NCI-H1694 treated with DMSO at 0.1 percent for 48 hours (cell line): ENCODE data around the gene TMEM222.
"Not testable (repeated sequence)": the region's sequence is repeated elsewhere in the genome, so short reads cannot be mapped to it uniquely, and the experiment has no call there.

ENCODE experiments used
- DNase-seq: peaks from one replicate; lab custom pipeline; 2025; lab: John Stamatoyannopoulos, UW

Gene TMEM222, protein sequence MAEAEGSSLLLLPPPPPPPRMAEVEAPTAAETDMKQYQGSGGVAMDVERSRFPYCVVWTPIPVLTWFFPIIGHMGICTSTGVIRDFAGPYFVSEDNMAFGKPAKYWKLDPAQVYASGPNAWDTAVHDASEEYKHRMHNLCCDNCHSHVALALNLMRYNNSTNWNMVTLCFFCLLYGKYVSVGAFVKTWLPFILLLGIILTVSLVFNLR

DNA sequence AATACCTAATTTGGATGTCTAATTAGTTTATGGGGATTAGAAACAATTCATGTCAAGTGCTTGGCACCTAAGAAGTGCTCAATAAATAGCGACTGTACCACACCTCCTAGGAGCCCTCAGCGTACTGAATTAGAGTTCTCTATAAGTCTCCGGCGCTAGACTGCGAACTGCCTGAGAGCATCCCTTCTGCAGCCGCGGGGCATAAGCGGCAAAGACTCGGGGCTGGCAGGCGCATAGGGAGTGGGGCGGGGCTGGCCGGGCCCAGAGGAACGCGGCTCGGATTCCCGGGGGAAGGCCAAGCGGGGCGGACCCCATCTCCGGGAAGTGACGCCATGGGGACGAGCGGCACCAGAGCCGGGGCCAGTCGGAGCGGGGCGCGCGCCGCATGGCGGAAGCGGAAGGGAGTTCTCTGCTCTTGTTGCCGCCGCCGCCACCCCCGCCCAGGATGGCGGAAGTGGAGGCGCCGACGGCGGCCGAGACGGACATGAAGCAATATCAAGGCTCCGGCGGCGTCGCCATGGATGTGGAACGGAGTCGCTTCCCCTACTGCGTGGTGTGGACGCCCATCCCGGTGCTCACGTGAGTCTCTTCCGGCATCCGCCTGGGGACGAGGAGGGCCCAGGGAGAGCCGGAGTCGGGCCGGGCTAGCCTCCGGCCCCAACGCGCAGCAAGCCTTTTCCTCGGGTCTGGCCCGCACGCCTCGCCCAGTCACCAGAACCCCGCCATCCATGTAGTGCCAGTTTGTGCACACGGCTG lies at the start of gene TMEM222:
Gene TMEM222, plus strand, starts transcription at position 351 of the 756 bp plus-strand sequence. Its CDS starts 35 bp downstream, at position 386.
- peak; percentile 84 for DNase-seq

DNA sequence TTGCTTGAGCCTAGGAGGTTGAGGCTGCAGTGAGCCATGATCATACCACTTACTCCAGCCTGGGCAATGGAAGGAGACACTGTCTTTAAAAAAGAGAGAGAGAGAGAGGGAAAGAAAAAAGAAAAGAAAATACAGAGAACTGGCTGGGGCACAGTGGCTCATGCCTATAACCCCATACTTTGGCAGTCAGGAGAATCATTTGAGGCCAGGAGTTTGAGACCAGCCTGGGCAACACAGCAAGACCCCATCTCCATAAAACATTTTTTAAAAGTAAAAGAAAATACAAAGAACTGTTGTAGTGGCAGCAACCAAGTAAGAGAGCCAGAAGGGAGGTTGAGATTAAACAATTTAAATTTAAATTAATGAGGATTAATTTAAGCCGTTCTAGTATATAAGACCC lies 47.8 kb upstream of the TMEM222 start:
- no peak for DNase-seq

DNA sequence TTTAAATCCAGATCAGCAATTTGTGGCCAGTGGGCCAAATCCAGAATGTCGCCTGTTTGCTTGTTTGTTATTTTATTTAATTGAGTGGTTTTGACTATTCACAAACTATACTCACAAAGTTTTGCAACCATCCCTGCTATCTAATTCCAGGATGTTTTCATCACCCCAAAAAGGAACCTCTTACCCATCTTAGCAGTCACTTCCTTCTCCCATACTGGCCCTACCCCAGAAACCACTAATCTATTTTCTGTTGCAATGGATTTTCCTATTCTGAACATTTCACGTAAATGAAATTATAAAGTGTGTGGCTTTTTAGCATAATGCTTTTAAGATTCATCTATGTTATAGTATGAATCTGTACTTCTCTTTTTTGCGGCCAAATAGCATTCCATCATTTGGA lies 46.3 kb upstream of the TMEM222 start:
- DNase-seq = no peak

DNA sequence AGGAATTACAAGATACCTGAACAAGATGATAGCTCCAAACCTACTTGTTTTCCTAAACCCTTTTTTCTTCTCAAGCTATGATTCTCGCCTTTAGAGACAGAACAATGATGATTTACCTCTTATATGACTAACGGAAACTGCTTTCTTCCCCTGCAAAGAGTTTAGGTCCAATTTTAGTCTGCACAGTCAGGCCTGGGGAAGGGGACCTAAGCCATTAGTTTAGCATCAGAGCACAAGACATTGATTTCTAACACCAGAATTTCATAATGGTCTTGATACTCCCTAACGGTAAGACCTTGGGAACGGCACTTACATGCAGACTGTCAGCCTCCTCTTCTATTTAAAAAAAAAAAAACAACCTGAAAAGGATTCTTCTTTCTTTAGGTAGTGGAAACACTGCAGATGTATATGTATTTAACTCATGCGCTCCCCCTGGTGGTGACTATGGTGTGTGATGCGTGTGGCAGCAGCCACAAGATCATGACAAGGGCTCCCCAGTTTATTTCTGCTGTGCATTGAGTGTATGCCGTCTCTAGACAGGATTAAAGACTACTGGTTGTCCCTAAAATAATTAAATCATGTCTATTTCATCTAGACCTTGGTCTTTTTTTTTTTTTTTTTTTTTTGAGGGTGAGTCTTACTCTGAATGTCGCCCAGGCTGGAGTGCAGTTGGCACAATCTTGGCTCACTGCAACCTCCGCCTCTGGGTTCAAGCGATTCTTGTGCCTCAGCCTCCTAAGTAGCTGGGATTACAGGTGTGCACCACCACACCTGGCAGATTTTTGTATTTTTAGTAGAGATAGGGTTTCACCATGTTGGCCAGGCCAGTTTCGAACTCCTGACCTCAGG lies 37.3 kb upstream of the TMEM222 start:
- DNase-seq = peak; percentile 65

DNA sequence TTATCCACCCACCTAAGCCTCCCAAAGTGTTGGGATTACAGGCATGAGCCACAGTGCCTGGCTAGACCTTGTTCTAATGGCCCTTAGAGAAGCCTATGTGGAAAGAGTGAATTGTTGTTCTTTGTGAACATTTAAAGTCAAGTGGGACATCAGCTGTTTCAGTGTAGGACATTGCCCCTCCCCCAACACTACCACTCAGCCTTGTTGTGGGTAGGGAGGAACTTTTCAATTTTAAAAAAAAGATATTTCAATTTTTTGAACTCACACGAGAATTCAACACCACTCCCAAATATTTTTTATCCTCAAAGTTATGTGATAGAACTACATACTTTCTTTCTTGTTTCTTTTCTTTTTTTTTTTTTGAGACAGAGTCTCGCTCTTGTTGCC lies 36.7 kb upstream of the TMEM222 start:
- no peak for DNase-seq

DNA sequence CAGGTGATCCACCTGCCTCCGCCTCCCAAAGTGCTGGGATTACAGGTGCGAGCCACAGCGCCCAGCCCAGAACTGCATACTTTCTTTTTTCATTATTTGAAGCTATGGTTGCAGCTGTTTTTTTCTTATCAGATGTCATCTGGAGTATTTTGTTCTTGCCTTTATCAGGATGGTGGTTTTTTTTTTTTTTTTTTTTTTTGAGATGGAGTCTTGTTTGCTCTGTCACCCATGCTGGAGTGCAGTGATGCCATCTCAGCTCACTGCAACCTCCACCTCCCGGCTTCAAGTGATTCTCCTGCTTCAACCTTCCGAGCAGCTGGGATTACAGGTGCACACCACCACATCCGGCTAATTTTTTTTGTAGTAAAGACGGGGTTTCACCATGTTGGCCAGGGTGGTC lies 36.1 kb upstream of the TMEM222 start:
- not testable (repeated sequence) for DNase-seq

DNA sequence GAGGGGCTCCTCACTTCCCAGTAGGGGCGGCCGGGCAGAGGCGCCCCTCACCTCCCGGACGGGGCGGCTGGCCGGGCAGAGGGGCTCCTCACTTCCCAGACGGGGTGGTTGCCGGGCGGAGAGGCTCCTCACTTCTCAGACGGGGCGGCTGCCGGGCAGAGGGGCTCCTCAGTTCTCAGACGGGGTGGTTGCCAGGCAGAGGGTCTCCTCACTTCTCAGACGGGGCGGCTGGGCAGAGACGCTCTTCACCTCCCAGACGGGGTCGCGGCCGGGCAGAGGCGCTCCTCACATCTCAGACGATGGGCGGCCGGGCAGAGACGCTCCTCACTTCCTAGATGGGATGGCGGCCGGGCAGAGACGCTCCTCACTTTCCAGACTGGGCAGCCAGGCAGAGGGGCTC lies 32.8 kb upstream of the TMEM222 start:
- DNase-seq = not testable (repeated sequence)

DNA sequence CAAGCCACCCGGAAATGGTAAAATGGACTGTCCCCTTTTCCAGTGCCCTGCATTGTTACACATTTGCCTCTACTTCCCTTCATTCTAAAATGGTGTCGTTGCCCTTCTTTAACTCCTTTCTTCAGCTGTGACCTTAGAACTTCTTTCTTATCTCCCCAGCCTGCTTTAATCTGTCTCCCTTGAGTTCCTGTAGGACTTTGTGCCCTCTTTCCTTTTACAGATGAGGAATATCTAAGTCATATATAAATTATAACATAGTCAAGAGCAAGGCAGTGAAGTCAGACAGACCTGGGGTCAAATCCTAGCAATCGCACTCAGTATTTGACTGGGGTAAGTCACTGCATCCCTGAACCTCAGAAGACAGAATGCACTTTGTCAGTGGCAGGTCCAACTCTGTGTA lies 31.4 kb upstream of the TMEM222 start:
- DNase-seq = no peak

DNA sequence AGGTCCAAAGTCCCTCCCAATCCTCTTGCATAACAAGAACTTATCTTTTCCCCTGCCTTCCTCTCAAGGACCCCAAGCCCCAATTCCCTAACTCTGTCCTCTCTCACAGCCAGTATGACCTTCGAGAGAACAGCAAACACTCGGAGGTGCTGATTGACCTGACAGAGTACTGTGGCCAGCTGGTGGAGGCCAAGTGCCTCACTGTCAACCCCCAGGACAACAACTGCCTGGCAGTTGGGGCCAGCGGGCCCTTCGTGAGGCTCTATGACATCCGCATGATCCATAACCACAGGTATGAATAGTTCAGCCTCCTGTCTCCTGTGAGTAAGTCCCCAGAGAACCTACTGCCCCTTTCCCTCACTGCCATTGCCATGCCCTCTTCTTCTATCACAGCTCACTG lies 29.9 kb upstream of the TMEM222 start:
- no peak for DNase-seq

DNA sequence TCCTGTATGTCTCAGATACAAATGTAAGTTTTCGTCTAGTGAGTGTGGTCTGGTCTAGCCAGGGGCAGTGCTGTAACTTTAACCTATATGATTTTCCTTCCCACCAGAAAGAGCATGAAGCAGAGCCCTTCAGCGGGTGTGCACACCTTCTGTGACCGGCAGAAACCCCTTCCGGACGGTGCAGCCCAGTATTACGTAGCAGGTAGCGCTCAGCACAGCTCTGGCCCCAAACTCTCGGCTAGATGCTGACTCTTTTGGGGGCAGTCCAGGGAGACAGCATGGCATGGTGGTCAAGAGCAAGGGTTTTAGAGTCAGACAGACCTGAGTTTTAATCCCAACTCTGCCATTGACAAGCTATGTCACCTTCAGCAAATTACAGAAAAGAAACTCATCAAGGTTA lies 28.0 kb upstream of the TMEM222 start:
- no peak for DNase-seq

DNA sequence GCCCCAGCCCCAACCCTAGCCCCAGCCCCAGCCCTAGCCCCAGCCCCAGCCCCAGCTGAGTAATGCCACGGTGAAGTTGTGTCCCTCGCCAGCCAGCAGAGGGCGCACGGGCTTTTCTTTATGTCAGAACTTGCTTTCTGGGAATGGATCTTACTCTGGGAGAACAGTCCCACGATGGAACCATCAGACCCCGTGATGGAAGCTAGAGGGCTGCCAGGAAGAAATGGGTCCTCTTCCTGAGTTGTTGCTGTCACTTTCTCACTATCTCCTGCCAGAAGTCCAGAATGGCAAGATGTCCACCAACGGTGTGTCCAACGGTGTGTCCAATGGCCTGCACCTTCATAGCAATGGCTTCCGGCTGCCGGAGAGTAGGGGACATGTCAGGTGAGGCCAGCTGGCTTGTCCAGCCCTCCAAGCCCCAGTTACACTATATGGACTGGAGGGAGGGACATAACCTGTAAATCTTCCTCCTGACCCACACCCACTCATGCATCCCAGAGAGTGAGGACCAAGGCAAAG lies 25.1 kb upstream of the TMEM222 start:
- DNase-seq = peak; percentile 32

DNA sequence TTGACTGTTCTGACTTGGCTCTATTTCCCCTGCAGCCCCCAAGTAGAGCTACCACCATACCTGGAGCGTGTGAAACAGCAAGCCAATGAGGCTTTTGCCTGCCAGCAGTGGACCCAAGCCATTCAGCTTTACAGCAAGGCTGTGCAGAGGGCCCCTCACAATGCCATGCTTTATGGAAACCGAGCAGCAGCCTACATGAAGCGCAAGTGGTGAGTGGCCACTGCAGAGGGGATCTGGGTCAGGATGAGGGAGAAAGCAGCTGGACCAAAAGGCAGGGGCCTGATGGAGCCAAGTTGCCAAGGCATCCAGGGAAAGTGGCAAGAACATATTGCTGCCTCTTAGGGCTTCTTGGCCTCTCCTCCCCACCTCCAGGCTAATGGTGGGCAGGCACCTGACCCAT lies 24.1 kb upstream of the TMEM222 start:
- no peak for DNase-seq

DNA sequence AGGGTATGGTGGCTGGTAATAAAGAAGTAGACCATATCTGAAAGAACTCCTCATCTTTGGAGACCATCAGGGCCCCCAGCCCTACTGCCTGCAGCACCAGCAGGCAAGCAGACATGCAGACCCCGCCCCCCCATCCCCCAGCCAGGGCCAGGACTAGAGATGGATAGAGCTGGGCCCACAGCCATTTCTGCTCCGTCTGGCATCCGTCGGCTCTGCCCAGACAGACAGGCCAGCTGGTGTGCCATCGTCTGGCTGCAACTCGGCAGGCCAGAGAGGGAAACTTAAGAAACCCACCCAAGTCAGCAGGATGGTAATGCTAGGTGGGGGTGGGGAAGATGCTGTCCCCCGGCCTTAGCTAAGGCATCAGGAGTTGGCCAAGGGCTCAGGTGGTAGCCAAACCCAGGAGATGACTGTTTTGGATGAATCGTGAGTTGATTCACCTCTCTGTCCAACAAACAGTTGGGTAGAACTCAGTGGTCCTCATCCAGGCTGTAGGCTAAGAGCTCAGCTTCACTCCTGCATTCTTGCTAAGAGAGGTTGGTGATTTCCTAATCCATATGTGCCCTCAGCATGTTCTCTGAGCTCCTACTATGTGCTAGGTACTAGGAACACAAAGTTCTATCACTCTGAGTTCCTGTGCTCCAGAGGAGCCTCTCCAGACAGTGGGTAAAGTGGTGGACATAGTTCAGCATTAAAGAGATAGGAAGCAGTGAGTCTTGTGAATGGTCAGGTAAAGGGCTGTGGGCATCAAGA lies 23.2 kb upstream of the TMEM222 start:
- DNase-seq = peak; percentile 46

DNA sequence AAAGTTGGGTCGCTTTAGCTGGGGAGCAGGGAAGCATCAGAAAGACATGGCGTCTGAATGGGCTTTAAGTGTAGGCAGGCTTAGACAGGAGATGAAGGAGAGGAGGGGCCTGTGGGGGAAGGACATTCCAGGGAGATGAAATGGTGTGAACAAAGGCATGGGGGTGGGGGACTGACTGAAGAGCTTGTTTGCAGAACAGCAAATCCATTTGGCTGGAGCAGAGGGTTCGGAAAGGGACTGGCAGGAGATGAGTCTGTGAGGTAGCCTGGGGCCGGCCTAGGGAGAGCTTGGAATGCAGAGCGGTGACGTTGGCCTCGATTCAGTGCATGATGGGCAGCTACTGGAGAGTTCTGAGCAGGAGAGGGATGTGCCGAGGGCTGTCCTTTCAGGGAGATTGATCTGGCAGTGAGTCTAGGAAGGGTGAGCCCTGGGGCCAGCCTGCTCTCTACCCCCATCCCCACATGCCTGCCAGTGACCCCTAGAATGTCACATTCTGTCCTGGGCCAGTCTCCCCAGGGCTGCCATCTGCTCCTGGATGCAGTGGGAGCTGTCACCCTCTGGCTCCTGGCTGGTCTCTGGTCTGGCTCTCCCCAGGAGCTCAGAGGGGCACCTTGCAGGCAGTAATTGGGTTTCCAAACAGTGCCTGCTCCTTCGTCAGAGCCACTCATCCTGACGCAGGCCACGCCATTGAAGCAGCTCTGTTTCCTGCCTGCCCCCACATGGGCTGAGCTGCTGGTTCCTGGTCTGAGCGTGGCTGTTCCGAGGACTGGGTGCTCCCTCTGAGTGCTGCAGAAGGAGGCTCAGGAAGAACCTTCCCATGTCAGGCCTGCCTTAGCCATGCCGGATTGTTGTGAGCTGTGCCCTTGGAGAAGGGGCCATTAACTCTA lies 22.3 kb upstream of the TMEM222 start:
- DNase-seq = no peak

DNA sequence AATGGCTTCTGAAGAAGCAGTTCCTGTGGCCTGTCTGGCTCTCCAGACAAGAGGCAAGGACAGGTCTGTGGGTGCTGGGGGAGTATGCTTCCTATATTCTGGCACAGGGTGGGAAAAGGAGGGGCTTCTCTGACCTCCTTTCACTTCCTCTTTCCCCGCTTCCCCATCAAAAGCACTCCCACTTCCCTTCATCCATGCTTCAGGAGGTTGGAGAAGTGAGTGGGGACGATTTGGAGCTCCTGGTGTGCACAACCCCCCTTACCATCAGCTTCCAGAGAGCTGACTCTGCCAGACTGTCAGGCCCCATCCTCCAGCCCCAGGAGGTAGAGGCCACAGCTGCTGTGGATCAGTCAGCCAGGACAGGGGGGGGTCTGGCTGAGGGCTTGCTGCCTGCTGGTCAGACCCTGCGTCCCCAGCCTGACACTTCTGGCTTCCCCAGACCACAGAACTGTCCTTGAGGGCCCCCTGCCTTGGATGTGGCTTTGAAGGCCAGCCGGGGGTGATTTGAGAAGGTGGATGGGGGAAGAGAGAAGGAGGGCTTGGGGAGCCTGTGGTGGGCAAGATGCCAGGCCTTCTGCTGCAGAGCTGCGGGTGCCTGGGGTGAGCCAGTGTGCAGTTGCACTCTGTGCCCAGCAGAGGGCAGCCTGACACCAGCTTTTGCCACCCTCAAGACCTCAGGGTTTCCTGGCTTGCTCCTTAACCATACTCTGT lies 21.5 kb upstream of the TMEM222 start:
- DNase-seq = peak; percentile 90

DNA sequence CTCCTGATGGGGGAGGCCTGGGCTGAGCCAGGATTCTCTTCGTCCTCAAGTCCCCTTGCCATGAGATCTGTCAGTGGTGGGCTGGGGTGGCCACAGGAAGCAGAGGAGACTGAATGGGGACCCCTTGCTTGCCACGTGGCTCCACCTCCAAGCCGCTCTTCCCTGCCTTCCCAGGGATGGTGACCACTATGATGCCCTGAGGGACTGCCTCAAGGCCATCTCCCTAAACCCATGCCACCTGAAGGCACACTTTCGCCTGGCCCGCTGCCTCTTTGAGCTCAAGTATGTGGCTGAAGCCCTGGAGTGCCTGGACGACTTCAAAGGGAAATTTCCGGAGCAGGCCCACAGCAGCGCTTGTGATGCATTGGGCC lies 20.9 kb upstream of the TMEM222 start:
- no peak for DNase-seq

DNA sequence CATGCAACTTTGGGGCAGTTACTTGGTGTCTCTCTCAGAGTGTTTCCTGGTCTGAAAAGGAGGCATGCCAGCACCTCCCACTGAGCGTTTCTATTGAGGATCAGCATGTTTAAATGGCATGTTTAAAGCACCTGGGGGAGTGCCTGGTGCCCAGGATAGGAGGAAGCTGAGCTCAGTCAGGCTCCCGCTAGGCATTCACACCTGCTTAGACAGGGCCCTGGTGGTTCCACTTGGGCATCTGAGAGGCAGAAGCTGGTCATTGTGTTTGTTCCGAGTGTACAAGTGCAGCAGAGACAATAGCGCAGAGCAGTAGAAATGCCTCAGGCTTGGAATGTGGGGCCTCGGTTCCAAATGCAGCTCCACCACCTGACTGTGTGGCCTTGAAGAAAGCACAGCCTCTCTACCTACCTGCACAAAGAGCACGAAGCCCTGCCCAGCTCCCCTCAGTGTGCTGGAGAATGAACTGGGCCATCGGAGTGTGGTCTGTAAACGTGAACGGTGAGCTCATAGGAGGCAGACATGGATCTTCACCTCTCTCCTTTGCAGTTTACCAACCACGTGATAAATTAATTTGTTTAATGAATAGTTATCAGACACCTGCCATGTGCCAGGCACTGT lies 20.3 kb upstream of the TMEM222 start:
- DNase-seq = no peak

DNA sequence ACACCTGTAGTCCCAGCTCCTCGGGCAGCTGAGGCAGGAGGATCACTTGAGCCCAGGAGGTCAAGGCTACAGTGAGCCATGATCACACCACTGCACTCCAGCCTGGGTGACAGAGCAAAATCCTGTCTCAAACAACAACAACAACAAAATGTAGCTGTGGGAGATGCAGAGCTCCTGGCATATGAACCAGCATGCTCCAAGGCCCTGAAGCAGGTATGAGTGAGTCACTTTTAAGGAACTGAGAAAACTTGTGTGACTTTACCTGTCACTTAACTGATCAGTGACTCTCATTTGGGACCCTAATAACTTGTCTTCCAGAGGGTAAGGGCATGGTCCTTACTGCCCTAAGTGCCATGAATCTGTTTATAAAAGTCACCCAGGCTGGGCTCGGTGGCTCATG lies 19.4 kb upstream of the TMEM222 start:
- DNase-seq = no peak

DNA sequence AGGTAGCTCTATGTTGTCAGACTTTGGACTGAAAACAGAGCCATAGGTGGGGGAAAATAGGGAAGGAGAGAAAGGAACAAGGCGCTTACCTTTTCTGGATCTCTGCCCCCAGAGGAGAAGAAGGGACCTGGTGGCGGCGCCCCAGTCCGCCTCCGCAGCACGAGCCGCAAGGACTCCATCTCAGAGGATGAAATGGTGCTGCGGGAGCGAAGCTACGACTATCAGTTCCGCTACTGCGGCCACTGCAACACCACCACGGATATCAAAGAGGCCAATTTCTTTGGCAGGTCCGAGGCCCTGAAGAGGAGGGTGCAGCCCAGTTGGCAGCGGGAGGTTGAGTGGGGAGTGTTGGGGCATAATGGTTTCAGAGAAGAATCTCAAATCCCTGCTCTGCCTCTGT lies 18.5 kb upstream of the TMEM222 start:
- DNase-seq = no peak

DNA sequence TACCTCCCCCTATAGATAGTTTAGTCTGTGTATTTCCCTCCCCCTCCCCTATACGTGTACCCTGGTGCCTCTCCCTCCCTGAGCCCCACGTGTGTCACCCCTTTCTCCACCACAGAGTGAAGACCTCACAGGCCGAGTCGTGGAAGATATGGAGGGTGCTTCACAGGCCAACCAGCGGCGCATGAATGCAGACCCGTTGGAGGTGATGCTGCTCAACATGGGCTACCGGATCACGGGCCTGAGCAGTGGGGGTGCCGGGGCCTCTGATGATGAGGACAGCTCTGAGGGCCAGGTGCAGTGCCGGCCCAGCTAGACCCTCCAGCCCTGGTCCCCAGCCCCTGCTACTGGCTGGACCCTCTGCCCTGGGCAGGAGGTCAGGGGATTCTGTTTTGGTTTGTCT lies 15.9 kb upstream of the TMEM222 start:
- DNase-seq = no peak
